K562 (cell line): ENCODE results near the gene HNRNPH1. TPM values are rescaled to one million over a fixed set of nuclear protein-coding genes. Genes with fewer than 3 reads are reported as not detected.

Experiments used
- ATF3 ChIP-seq, 2 experiments: fragments of 450-650 bp in 1 of 2; sonication (generic) in 1 of 2; formaldehyde crosslinking in 1 of 2; IDR thresholded peaks in 1 of 2; conservative IDR thresholded peaks in 1 of 2; 2 replicates each; pipeline versions ENCODE4 v1.6.1 to v1.8.1; 2016 to 2023; ENCODE audit warnings: mild to moderate bottlenecking in 2 of 2, moderate library complexity in 2 of 2, inconsistent platforms in 1 of 2, missing genetic modification reagents in 1 of 2
- KLF10 ChIP-seq: fragments of 250-450 bp; sonication (Bioruptor Pico); IDR thresholded peaks from 2 replicates; pipeline ENCODE4 v1.6.1; 2021; ENCODE audit warnings: matching md5 sums
- OTX1 ChIP-seq: fragments of 450-650 bp; formaldehyde crosslinking; IDR thresholded peaks from 2 replicates; pipeline ENCODE4 v1.4.0; 2022; ENCODE audit warnings: mild to moderate bottlenecking
- PATZ1 ChIP-seq: fragments of 250-450 bp; sonication (Bioruptor Pico); IDR thresholded peaks from 2 replicates; pipeline ENCODE4 v1.5.0; 2020; ENCODE audit warnings: mild to moderate bottlenecking, borderline replicate concordance
- PHTF2 ChIP-seq: fragments of 250-450 bp; sonication (Bioruptor Pico); IDR thresholded peaks from 2 replicates; pipeline ENCODE4 v1.5.0; 2021; ENCODE audit warnings: mild to moderate bottlenecking
- SMAD2 ChIP-seq: fragments of 150-350 bp; IDR thresholded peaks from 2 replicates; pipeline ENCODE4 v1.6.1; 2014; ENCODE audit warnings: low read depth, mild to moderate bottlenecking, low read length
- TCF3 ChIP-seq: sonication (generic); formaldehyde crosslinking; IDR thresholded peaks from 2 replicates; pipeline ENCODE4 v1.4.0; 2020; ENCODE audit warnings: mild to moderate bottlenecking, missing genetic modification reagents
- THRA ChIP-seq: fragments of 450-650 bp; IDR thresholded peaks from 2 replicates; pipeline ENCODE4 v1.6.1; 2017; ENCODE audit warnings: mild to moderate bottlenecking, moderate library complexity
- ZNF140 ChIP-seq: fragments of 250-450 bp; sonication (Bioruptor Pico); IDR thresholded peaks from 2 replicates; pipeline ENCODE4 v1.8.0; 2021; ENCODE audit warnings: moderate library complexity, mild to moderate bottlenecking, inconsistent platforms
- polyA plus RNA-seq, 8 experiments: library from polyadenylated mRNA; depleted of rRNA in 4 of 8; stranded (reverse) in 5 of 8; unstranded in 3 of 8; fragments of >200 nt; fragmentation: Nextera tagmentation in 2 of 8; fragmentation: Illumina TruSeq in 1 of 8; extraction: Ambion mirVana in 2 of 8; extraction: Trizol in 1 of 8; gene quantifications; 2 replicates each; pipeline versions ENCODE4 v1.2.1 to v1.2.3, GENCODE V29; 2011 to 2014; ENCODE audit warnings: inconsistent platforms in 1 of 8, missing spikeins in 1 of 8
- total RNA-seq, 7 experiments: library from RNA; depleted of rRNA in 6 of 7; stranded (reverse); fragments of >200 nt in 6 of 7; fragmentation: Illumina TruSeq in 2 of 7; extraction: Trizol in 2 of 7; gene quantifications; 2 replicates each; pipeline versions ENCODE4 v1.2.1 to v1.2.3, GENCODE V29; 2011 to 2021; ENCODE audit warnings: low replicate concordance in 1 of 7
- TF ChIP-seq, protein P1 (sequence below), 3 experiments: fragments of 200-800 bp in 1 of 3; fragments of 250-450 bp in 1 of 3; fragments of 450-650 bp in 1 of 3; sonication (Bioruptor Pico) in 1 of 3; sonication (Bioruptor generic) in 1 of 3; formaldehyde crosslinking in 1 of 3; IDR thresholded peaks; 2 replicates each; pipeline versions ENCODE4 v1.6.1 to v1.8.0; 2016 to 2022; ENCODE audit warnings: mild to moderate bottlenecking in 2 of 3, missing genetic modification characterization in 2 of 3, missing compliant biosample characterization in 1 of 3, moderate library complexity in 1 of 3
- TF ChIP-seq, protein P2 (sequence below): fragments of 450-650 bp; formaldehyde crosslinking; IDR thresholded peaks from 2 replicates; pipeline ENCODE4 v1.4.0; 2020; ENCODE audit warnings: mild to moderate bottlenecking, moderate library complexity
- TF ChIP-seq, protein P3 (sequence below): sonication (generic); formaldehyde crosslinking; IDR thresholded peaks from 2 replicates; pipeline ENCODE4 v1.8.0; 2022; ENCODE audit warnings: missing genetic modification reagents, mild to moderate bottlenecking, borderline replicate concordance

The HNRNPH1 gene
- total and polyA plus RNA-seq, 9 of the 15 experiments (the other 6 are each of a cell fraction or from before 2014, with no cell fraction given) = 103 to 656 (median 561) TPM

DNA sequence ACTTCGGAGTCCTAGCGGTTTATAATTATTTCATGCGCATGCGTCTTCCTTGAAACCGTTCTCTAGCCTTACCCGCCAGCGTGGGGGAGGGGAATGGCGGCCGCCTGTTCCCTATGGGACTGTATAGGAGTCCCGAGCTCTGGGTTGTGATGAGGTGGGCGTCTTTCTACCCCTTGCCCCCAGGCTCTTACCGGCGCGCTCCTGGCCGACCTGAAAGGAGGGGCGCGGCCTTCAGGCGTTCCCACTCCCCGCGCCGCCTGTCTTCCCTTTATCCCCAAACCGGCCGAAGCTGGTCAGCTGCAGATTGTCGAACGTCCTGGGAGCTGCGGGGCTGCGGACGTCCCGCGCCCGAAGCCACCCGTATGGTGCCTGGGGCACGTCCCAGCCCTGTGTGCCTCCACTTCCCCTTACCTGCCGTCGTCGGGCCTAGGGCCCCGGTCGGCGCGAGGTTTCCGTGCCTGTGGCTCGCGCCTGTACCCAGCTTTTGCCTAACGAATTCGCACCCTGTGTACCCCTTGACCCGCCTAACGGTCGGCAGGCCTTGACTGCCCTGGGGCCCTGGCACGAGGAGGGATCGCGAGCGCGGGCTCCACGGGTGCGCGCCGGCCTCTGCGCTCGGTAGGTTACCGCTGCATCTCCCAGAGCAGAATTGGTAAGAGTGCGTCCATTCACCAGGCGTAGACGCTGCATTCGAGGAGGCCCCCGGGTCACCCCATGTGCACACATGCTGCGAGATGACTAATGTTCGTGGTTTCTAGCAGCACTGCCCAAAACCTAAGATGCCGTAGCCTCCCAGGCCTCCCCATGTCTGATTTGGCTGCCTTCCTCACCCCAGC is 653 bp upstream of the HNRNPH1 start (continued):
- TF ChIP-seq, protein P1, sequence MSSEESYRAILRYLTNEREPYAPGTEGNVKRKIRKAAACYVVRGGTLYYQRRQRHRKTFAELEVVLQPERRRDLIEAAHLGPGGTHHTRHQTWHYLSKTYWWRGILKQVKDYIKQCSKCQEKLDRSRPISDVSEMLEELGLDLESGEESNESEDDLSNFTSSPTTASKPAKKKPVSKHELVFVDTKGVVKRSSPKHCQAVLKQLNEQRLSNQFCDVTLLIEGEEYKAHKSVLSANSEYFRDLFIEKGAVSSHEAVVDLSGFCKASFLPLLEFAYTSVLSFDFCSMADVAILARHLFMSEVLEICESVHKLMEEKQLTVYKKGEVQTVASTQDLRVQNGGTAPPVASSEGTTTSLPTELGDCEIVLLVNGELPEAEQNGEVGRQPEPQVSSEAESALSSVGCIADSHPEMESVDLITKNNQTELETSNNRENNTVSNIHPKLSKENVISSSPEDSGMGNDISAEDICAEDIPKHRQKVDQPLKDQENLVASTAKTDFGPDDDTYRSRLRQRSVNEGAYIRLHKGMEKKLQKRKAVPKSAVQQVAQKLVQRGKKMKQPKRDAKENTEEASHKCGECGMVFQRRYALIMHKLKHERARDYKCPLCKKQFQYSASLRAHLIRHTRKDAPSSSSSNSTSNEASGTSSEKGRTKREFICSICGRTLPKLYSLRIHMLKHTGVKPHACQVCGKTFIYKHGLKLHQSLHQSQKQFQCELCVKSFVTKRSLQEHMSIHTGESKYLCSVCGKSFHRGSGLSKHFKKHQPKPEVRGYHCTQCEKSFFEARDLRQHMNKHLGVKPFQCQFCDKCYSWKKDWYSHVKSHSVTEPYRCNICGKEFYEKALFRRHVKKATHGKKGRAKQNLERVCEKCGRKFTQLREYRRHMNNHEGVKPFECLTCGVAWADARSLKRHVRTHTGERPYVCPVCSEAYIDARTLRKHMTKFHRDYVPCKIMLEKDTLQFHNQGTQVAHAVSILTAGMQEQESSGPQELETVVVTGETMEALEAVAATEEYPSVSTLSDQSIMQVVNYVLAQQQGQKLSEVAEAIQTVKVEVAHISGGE (CRISPR knock-in tag; IDR thresholded peaks at IDR 0.05) = 0 out of 6 replicates have a peak, but pooled peaks of 1 of the 3 experiments have one; percentile 25
- TF ChIP-seq OTX1 (CRISPR knock-in tag) = 0 out of 2 replicates have a peak, but pooled peaks have one; percentile 22
- no peak for TF ChIP-seq SMAD2
- no peak for TF ChIP-seq TCF3 (CRISPR knock-in tag)
- TF ChIP-seq, protein P2, sequence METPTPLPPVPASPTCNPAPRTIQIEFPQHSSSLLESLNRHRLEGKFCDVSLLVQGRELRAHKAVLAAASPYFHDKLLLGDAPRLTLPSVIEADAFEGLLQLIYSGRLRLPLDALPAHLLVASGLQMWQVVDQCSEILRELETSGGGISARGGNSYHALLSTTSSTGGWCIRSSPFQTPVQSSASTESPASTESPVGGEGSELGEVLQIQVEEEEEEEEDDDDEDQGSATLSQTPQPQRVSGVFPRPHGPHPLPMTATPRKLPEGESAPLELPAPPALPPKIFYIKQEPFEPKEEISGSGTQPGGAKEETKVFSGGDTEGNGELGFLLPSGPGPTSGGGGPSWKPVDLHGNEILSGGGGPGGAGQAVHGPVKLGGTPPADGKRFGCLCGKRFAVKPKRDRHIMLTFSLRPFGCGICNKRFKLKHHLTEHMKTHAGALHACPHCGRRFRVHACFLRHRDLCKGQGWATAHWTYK (CRISPR knock-in tag) = peak; percentile 82; the same call in 1 of the 2 replicates
- no peak for TF ChIP-seq PHTF2 (CRISPR knock-in tag)
- TF ChIP-seq, protein P3, sequence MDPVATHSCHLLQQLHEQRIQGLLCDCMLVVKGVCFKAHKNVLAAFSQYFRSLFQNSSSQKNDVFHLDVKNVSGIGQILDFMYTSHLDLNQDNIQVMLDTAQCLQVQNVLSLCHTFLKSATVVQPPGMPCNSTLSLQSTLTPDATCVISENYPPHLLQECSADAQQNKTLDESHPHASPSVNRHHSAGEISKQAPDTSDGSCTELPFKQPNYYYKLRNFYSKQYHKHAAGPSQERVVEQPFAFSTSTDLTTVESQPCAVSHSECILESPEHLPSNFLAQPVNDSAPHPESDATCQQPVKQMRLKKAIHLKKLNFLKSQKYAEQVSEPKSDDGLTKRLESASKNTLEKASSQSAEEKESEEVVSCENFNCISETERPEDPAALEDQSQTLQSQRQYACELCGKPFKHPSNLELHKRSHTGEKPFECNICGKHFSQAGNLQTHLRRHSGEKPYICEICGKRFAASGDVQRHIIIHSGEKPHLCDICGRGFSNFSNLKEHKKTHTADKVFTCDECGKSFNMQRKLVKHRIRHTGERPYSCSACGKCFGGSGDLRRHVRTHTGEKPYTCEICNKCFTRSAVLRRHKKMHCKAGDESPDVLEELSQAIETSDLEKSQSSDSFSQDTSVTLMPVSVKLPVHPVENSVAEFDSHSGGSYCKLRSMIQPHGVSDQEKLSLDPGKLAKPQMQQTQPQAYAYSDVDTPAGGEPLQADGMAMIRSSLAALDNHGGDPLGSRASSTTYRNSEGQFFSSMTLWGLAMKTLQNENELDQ (CRISPR knock-in tag) = no peak
- 0 out of 2 replicates have a peak, but pooled peaks have one; percentile 8 for TF ChIP-seq KLF10
- TF ChIP-seq ZNF140 (CRISPR knock-in tag) = no peak
- peak; percentile 76; the same call in 1 of the 2 replicates for TF ChIP-seq PATZ1 (CRISPR knock-in tag)
- TF ChIP-seq ATF3 (IDR thresholded peaks at IDR 0.05) = peak; percentile 50
- 0 out of 2 replicates have a peak, but pooled peaks have one; percentile 24 for TF ChIP-seq ATF3 (CRISPR knock-in tag; conservative IDR thresholded peaks at IDR 0.05)
- TF ChIP-seq THRA = no peak
